OCI-LY7 (cell line): ENCODE results near the gene ARHGEF11.

ENCODE experiments used
- CTCF ChIP-seq: fragments of 200-600 bp; sonication (generic); conservative IDR thresholded peaks from 2 replicates; pipeline ENCODE4 v1.5.1; 2014; ENCODE audit warnings: mild to moderate bottlenecking, antibody characterized with exemption, low read length, moderate library complexity, mixed read lengths
- EZH2phosphoT487 ChIP-seq: fragments of 200-600 bp; sonication (generic); IDR thresholded peaks from 2 replicates; pipeline ENCODE4 v1.6.1; 2018; ENCODE audit warnings: low read depth, borderline replicate concordance, mild to moderate bottlenecking, mixed run types, antibody characterized with exemption, low read length, moderate library complexity, mixed read lengths

- TF ChIP-seq CTCF (no peak), EZH2phosphoT487 (no peak)
These were observed 133.2 kb downstream of the ARHGEF11 start for GRCh38 chr1:156912310-156912709.
